GM12892 (cell line): Measurements from ENCODE around the gene SYNDIG1.

Source experiments
- POLR2A ChIP-seq: IDR thresholded peaks from 2 replicates; pipeline ENCODE4 v1.6.1; 2011; ENCODE audit warnings: low read depth, low read length, control low read depth
- POLR2AphosphoS5 ChIP-seq: IDR thresholded peaks from 2 replicates; pipeline ENCODE4 v1.6.1; 2011; ENCODE audit warnings: low read depth, low read length, control low read depth
- TAF1 ChIP-seq: IDR thresholded peaks from 2 replicates; pipeline ENCODE4 v1.6.1; 2011; ENCODE audit warnings: low read depth, mild to moderate bottlenecking, control low read depth, low read length, borderline replicate concordance

DNA sequence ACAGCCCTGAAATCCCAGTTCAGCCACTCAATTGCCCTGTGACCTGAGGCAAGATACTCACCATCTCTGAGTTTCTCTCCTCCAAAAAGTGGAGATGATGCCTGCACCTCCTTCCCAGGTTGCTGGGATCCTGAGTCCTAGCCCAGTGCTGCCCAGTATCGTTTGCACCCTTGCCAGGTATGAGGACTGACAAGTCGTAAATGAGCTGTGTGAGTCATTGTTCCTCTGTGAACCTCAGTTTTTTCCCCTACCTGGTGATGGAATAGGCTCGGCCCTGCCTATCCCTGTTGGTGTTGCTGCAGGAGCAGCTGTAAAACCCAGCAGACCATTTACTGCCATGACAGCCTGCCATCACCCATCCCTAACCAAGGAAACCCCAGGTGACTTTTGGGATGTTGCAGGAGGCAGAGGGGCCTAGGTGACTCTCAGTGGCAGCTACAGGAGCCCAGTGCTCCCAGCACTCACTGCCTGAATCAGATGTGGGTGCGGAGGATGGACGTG lies 229.3 kb downstream of the SYNDIG1 start:
- no peak for TF ChIP-seq POLR2A
- no peak for TF ChIP-seq POLR2AphosphoS5
- no peak for TF ChIP-seq TAF1
